ENCODE measurements around the gene MYO10. TPM values are rescaled to one million over a fixed set of nuclear protein-coding genes. Genes with fewer than 3 reads are reported as not detected.

The MYO10 gene
- total RNA-seq, 2 experiments from 2014 or later: 0.23 to 0.28 TPM

- ChIA-PET CTCF (interaction anchor here (0.6 kb wide), 1 partner anchor 254 kb away, joined by 3 read pairs; no protein-coding TSS in a partner anchor), POLR2A (no interaction called here)
- intact Hi-C loops (cut with DNase I, micrococcal nuclease): no loop called here
- Mint-ChIP-seq H3K9me3 (ENCODE audit: low read depth) (no peaks in the 10 kb centered on the region), H3K27ac (no peak overlapping the region), H3K27me3 (peaks cover 4% of the 10 kb centered on the region), H3K4me3 (no peak overlapping the region), H3K4me1 (no peaks in the 10 kb centered on the region), H3K36me3 (ENCODE audit: low read depth) (no peaks in the 10 kb centered on the region)
- no peak for DNase-seq
- ATAC-seq: no peak
Observed at GRCh38 chr5:16712178-16712577, 223.9 kb downstream of the MYO10 start.

- peaks cover 6% of the 10 kb centered on the region for H3K27me3 Mint-ChIP-seq
- no peak overlapping the region for H3K27ac Mint-ChIP-seq
- POLR2A ChIA-PET: no interaction called here
- DNase-seq (no peak), ATAC-seq (no peak)
- H3K36me3 Mint-ChIP-seq (ENCODE audit: low read depth): no peaks in the 10 kb centered on the region
- intact Hi-C loops (cut with DNase I, micrococcal nuclease): no loop called here
- H3K4me3 Mint-ChIP-seq: no peak overlapping the region
- H3K4me1 Mint-ChIP-seq: no peaks in the 10 kb centered on the region
- CTCF ChIA-PET: no interaction called here
- no peaks in the 10 kb centered on the region for H3K9me3 Mint-ChIP-seq (ENCODE audit: low read depth)
Observed at GRCh38 chr5:16709691-16710433, 226.2 kb downstream of the MYO10 start.

GRCh38 chr5:16707869-16708192 is 228.3 kb downstream of the MYO10 start:
- H3K4me3 Mint-ChIP-seq: no peak overlapping the region
- H3K27ac Mint-ChIP-seq: no peak overlapping the region
- H3K36me3 Mint-ChIP-seq (ENCODE audit: low read depth): no peaks in the 10 kb centered on the region
- H3K4me1 Mint-ChIP-seq: no peaks in the 10 kb centered on the region
- intact Hi-C loops (cut with DNase I, micrococcal nuclease): no loop called here
- peaks cover 6% of the 10 kb centered on the region for H3K27me3 Mint-ChIP-seq
- no peak for ATAC-seq
- CTCF ChIA-PET: no interaction called here
- no peak for DNase-seq
- POLR2A ChIA-PET: no interaction called here
- no peaks in the 10 kb centered on the region for H3K9me3 Mint-ChIP-seq (ENCODE audit: low read depth)

- Mint-ChIP-seq H3K4me3 (no peak overlapping the region), H3K36me3 (ENCODE audit: low read depth) (no peaks in the 10 kb centered on the region), H3K27me3 (peaks cover 6% of the 10 kb centered on the region), H3K4me1 (no peaks in the 10 kb centered on the region), H3K27ac (no peak overlapping the region), H3K9me3 (ENCODE audit: low read depth) (no peaks in the 10 kb centered on the region)
- ATAC-seq (no peak), DNase-seq (no peak)
- intact Hi-C loops (cut with DNase I, micrococcal nuclease): no loop called here
- CTCF ChIA-PET: no interaction called here
- POLR2A ChIA-PET: no interaction called here
Observed at GRCh38 chr5:16707168-16707868, 228.8 kb downstream of the MYO10 start.

GRCh38 chr5:16704945-16705344 is 231.1 kb downstream of the MYO10 start:
- ATAC-seq: no peak
- peaks cover 2% of the 10 kb centered on the region for H3K27me3 Mint-ChIP-seq
- ChIA-PET POLR2A (no interaction called here), CTCF (interaction anchor here (1.2 kb wide), 1 partner anchor 14 kb away, joined by 3 read pairs; no protein-coding TSS in a partner anchor)
- H3K4me3 Mint-ChIP-seq: no peak overlapping the region
- intact Hi-C loops (cut with DNase I, micrococcal nuclease): no loop called here
- no peak for DNase-seq
- no peak overlapping the region for H3K27ac Mint-ChIP-seq
- no peaks in the 10 kb centered on the region for H3K4me1 Mint-ChIP-seq
- H3K9me3 Mint-ChIP-seq (ENCODE audit: low read depth): no peaks in the 10 kb centered on the region
- no peaks in the 10 kb centered on the region for H3K36me3 Mint-ChIP-seq (ENCODE audit: low read depth)

- no peak overlapping the region for H3K4me3 Mint-ChIP-seq
- no peaks in the 10 kb centered on the region for H3K9me3 Mint-ChIP-seq (ENCODE audit: low read depth)
- ATAC-seq (no peak), DNase-seq (no peak)
- CTCF ChIA-PET: no interaction called here
- H3K4me1 Mint-ChIP-seq: no peaks in the 10 kb centered on the region
- POLR2A ChIA-PET: no interaction called here
- intact Hi-C loops (cut with DNase I, micrococcal nuclease): no loop called here
- H3K27me3 Mint-ChIP-seq: peaks cover 2% of the 10 kb centered on the region
- no peaks in the 10 kb centered on the region for H3K36me3 Mint-ChIP-seq (ENCODE audit: low read depth)
- no peak overlapping the region for H3K27ac Mint-ChIP-seq
Observed at GRCh38 chr5:16702964-16703363, 233.1 kb downstream of the MYO10 start.

- no peak for ATAC-seq
- ChIA-PET CTCF (interaction anchor here (0.6 kb wide), 1 partner anchor 109 kb away, joined by 3 read pairs; no protein-coding TSS in a partner anchor), POLR2A (no interaction called here)
- no peak for DNase-seq
- Mint-ChIP-seq H3K36me3 (ENCODE audit: low read depth) (no peaks in the 10 kb centered on the region), H3K4me3 (no peak overlapping the region), H3K4me1 (no peaks in the 10 kb centered on the region), H3K27ac (no peak overlapping the region), H3K27me3 (peaks cover 2% of the 10 kb centered on the region), H3K9me3 (ENCODE audit: low read depth) (no peaks in the 10 kb centered on the region)
- intact Hi-C loops (cut with DNase I, micrococcal nuclease): no loop called here
Observed at GRCh38 chr5:16701134-16702099, 234.7 kb downstream of the MYO10 start.

- no peak for DNase-seq
- H3K27me3 Mint-ChIP-seq: no peaks in the 10 kb centered on the region
- ATAC-seq: no peak
- no peak overlapping the region for H3K27ac Mint-ChIP-seq
- H3K4me1 Mint-ChIP-seq: no peaks in the 10 kb centered on the region
- intact Hi-C loops (cut with DNase I, micrococcal nuclease): no loop called here
- H3K4me3 Mint-ChIP-seq: no peak overlapping the region
- ChIA-PET POLR2A (no interaction called here), CTCF (interaction anchor here (1.2 kb wide), 1 partner anchor 9 kb away, joined by 4 read pairs; no protein-coding TSS in a partner anchor)
- no peaks in the 10 kb centered on the region for H3K36me3 Mint-ChIP-seq (ENCODE audit: low read depth)
- no peaks in the 10 kb centered on the region for H3K9me3 Mint-ChIP-seq (ENCODE audit: low read depth)
Observed at GRCh38 chr5:16700081-16700480, 236.0 kb downstream of the MYO10 start.

GRCh38 chr5:16695779-16696178 is 240.3 kb downstream of the MYO10 start:
- ChIA-PET CTCF (no interaction called here), POLR2A (no interaction called here)
- Mint-ChIP-seq H3K4me1 (peaks cover 4% of the 10 kb centered on the region), H3K4me3 (no peak overlapping the region), H3K36me3 (ENCODE audit: low read depth) (no peaks in the 10 kb centered on the region), H3K27me3 (no peaks in the 10 kb centered on the region), H3K9me3 (ENCODE audit: low read depth) (no peaks in the 10 kb centered on the region), H3K27ac (no peak overlapping the region)
- intact Hi-C loops (cut with DNase I, micrococcal nuclease): no loop called here
- no peak for DNase-seq
- ATAC-seq: no peak

GRCh38 chr5:16693879-16694278 is 242.2 kb downstream of the MYO10 start:
- Mint-ChIP-seq H3K4me3 (no peak overlapping the region), H3K9me3 (ENCODE audit: low read depth) (no peaks in the 10 kb centered on the region), H3K36me3 (ENCODE audit: low read depth) (no peaks in the 10 kb centered on the region), H3K4me1 (peaks cover 4% of the 10 kb centered on the region), H3K27me3 (peaks cover 2% of the 10 kb centered on the region), H3K27ac (no peak overlapping the region)
- DNase-seq (no peak), ATAC-seq (no peak)
- intact Hi-C loops (cut with DNase I, micrococcal nuclease): loop anchor here in 1 of 2 experiments (5.0 kb wide), 1 partner anchor 93 kb away; no protein-coding TSS in a partner anchor
- POLR2A ChIA-PET: no interaction called here
- CTCF ChIA-PET: no interaction called here

- Mint-ChIP-seq H3K4me1 (peaks cover 4% of the 10 kb centered on the region), H3K9me3 (ENCODE audit: low read depth) (no peaks in the 10 kb centered on the region), H3K36me3 (ENCODE audit: low read depth) (no peaks in the 10 kb centered on the region), H3K4me3 (no peak overlapping the region), H3K27me3 (peaks cover 4% of the 10 kb centered on the region), H3K27ac (no peak overlapping the region)
- ChIA-PET CTCF (interaction anchor here (0.6 to 1.5 kb wide), 6 partner anchors 11 to 547 kb away, joined by 3 read pairs; no protein-coding TSS in a partner anchor), POLR2A (no interaction called here)
- ATAC-seq (peak; percentile 75), DNase-seq (no peak)
- intact Hi-C loops (cut with DNase I, micrococcal nuclease): loop anchor here (2.0 to 5.0 kb wide), 2 partner anchors 96 to 497 kb away; no protein-coding TSS in a partner anchor
Observed at GRCh38 chr5:16691731-16692130, 244.4 kb downstream of the MYO10 start.
